GM19463 (cell line): ENCODE data around the gene SELENOI.

ENCODE experiments used
- ATAC-seq: cut with Tn5 transposase; IDR thresholded peaks from one replicate; pipeline ENCODE4 v1.9.1; 2021; ENCODE audit warnings: mild to moderate bottlenecking, moderate library complexity; ENCODE audit not compliant: unreplicated experiment

The SELENOI gene

GRCh38 chr2:26401739-26402541 lies 56.0 kb downstream of the SELENOI start, which contains the start of gene DRC1:
Gene DRC1, plus strand, starts transcription at chr2:26401920. Its CDS starts 70 bp downstream, at chr2:26401990.
- ATAC-seq: no peak

- no peak for ATAC-seq
Observed at GRCh38 chr2:26407526-26407925, 61.6 kb downstream of the SELENOI start.

GRCh38 chr2:26409785-26410184 lies 63.8 kb downstream of the SELENOI start:
- no peak for ATAC-seq

- no peak for ATAC-seq
Observed at GRCh38 chr2:26410764-26411243, 64.9 kb downstream of the SELENOI start.

GRCh38 chr2:26411419-26411818 lies 65.5 kb downstream of the SELENOI start:
- ATAC-seq: no peak

GRCh38 chr2:26412091-26412673 lies 66.2 kb downstream of the SELENOI start:
- peak; percentile 95 for ATAC-seq

- no peak for ATAC-seq
Observed at GRCh38 chr2:26414311-26414710, 68.4 kb downstream of the SELENOI start.

GRCh38 chr2:26421961-26422360 lies 76.0 kb downstream of the SELENOI start:
- no peak for ATAC-seq

- ATAC-seq: no peak
Observed at GRCh38 chr2:26422947-26423629, 77.1 kb downstream of the SELENOI start.

GRCh38 chr2:26423750-26424149 lies 77.8 kb downstream of the SELENOI start:
- no peak for ATAC-seq

- no peak for ATAC-seq
Observed at GRCh38 chr2:26424221-26424620, 78.3 kb downstream of the SELENOI start.

- no peak for ATAC-seq
Observed at GRCh38 chr2:26428846-26429245, 82.9 kb downstream of the SELENOI start.

- ATAC-seq: no peak
Observed at GRCh38 chr2:26429779-26430578, 84.0 kb downstream of the SELENOI start.

GRCh38 chr2:26430826-26431225 lies 84.9 kb downstream of the SELENOI start:
- no peak for ATAC-seq

- ATAC-seq: no peak
Observed at GRCh38 chr2:26432363-26432762, 86.4 kb downstream of the SELENOI start.

- no peak for ATAC-seq
Observed at GRCh38 chr2:26432859-26433258, 86.9 kb downstream of the SELENOI start.

- ATAC-seq: no peak
Observed at GRCh38 chr2:26435106-26435505, 89.2 kb downstream of the SELENOI start.

GRCh38 chr2:26438526-26438925 lies 92.6 kb downstream of the SELENOI start:
- ATAC-seq: no peak

GRCh38 chr2:26438926-26439325 lies 93.0 kb downstream of the SELENOI start:
- no peak for ATAC-seq

GRCh38 chr2:26442301-26442700 lies 96.4 kb downstream of the SELENOI start:
- ATAC-seq: no peak

- no peak for ATAC-seq
Observed at GRCh38 chr2:26442707-26443106, 96.8 kb downstream of the SELENOI start.
